Neuronal stem cell (in vitro differentiated cells): ENCODE results near the gene AOX1.

Experiments
- DNase-seq: peaks from one replicate; pipeline ENCODE4 v3.0.0-alpha.2; 2013; ENCODE audit warnings: low spot score
- H2AFZ ChIP-seq: one replicate; pipeline ENCODE4 v1.6.1; 2013; ENCODE audit warnings: mild to moderate bottlenecking, low read length, inconsistent platforms
- H2AK5ac ChIP-seq: 2 replicates; pipeline ENCODE4 v1.6.1; 2013; ENCODE audit warnings: low read depth, mild to moderate bottlenecking, inconsistent platforms, low read length, moderate library complexity, mixed read lengths
- H2BK120ac ChIP-seq: 2 replicates; pipeline ENCODE4 v1.6.1; 2013; ENCODE audit warnings: low read depth, mild to moderate bottlenecking, inconsistent platforms, low read length, moderate library complexity, mixed read lengths
- H2BK12ac ChIP-seq: one replicate; pipeline ENCODE4 v1.6.1; 2013; ENCODE audit warnings: low read length, inconsistent platforms
- H2BK15ac ChIP-seq: 2 replicates; pipeline ENCODE4 v1.6.1; 2013; ENCODE audit warnings: mild to moderate bottlenecking, low read length, inconsistent platforms, mixed read lengths
- H2BK5ac ChIP-seq: one replicate; pipeline ENCODE4 v1.6.1; 2013; ENCODE audit warnings: inconsistent platforms, mild to moderate bottlenecking, low read length, moderate library complexity
- H3K14ac ChIP-seq: one replicate; pipeline ENCODE4 v1.6.1; 2013; ENCODE audit warnings: low read length, inconsistent platforms
- H3K18ac ChIP-seq: 2 replicates; pipeline ENCODE4 v1.6.1; 2013; ENCODE audit warnings: low read length, inconsistent platforms
- H3K23ac ChIP-seq: 2 replicates; pipeline ENCODE4 v1.6.1; 2013; ENCODE audit warnings: low read depth, mild to moderate bottlenecking, mixed read lengths, low read length, inconsistent platforms; ENCODE audit not compliant: poor library complexity
- H3K27ac ChIP-seq: replicated peaks from 3 replicates; pipeline ENCODE4 v1.5.1; 2013; ENCODE audit warnings: low read length, inconsistent platforms
- H3K27me3 ChIP-seq, 3 experiments: 2 replicates each; pipeline ENCODE4 v1.6.1; 2013; ENCODE audit warnings: low read length in 3 of 3, mild to moderate bottlenecking in 2 of 3, inconsistent platforms in 1 of 3, low read depth in 1 of 3, mixed read lengths in 1 of 3, moderate library complexity in 1 of 3; ENCODE audit not compliant: control insufficient read depth in 3 of 3, insufficient read depth in 3 of 3
- H3K36me3 ChIP-seq, 2 donors: replicated peaks in 1 of 2; 2 replicates each; pipeline ENCODE4 v1.6.1; 2013; ENCODE audit warnings: low read length in 2 of 2; ENCODE audit not compliant: control insufficient read depth in 2 of 2, insufficient read depth in 2 of 2
- H3K4ac ChIP-seq: 2 replicates; pipeline ENCODE4 v1.6.1; 2013; ENCODE audit warnings: inconsistent platforms, mild to moderate bottlenecking, low read length, moderate library complexity
- H3K4me1 ChIP-seq, 2 donors: 1 replicate in 1 of 2; 2 replicates in 1 of 2; pipeline ENCODE4 v1.6.1; 2013; ENCODE audit warnings: low read length in 2 of 2, low read depth in 1 of 2; ENCODE audit not compliant: control insufficient read depth in 2 of 2, insufficient read depth in 1 of 2
- H3K4me2 ChIP-seq: one replicate; pipeline ENCODE4 v1.6.1; 2013; ENCODE audit warnings: mild to moderate bottlenecking, low read length, inconsistent platforms; ENCODE audit not compliant: insufficient read depth, poor library complexity, severe bottlenecking
- H3K4me3 ChIP-seq, 2 donors: 2 replicates each; pipeline ENCODE4 v1.5.1; 2013; ENCODE audit warnings: low read length in 2 of 2, mild to moderate bottlenecking in 2 of 2, inconsistent platforms in 1 of 2, moderate library complexity in 1 of 2
- H3K79me1 ChIP-seq: one replicate; pipeline ENCODE4 v1.6.1; 2013; ENCODE audit warnings: low read depth, mild to moderate bottlenecking, inconsistent platforms, low read length, moderate library complexity
- H3K9ac ChIP-seq: one replicate; pipeline ENCODE4 v1.6.1; 2013; ENCODE audit warnings: mild to moderate bottlenecking, low read depth, low read length, inconsistent platforms; ENCODE audit not compliant: poor library complexity
- H3K9me3 ChIP-seq, 2 donors: replicated peaks in 1 of 2; 2 replicates each; pipeline versions ENCODE3 to v1.6.1; 2013; ENCODE audit warnings: low read length in 2 of 2, mild to moderate bottlenecking in 2 of 2, inconsistent platforms in 1 of 2, low read depth in 1 of 2, mixed read lengths in 1 of 2, moderate library complexity in 1 of 2; ENCODE audit not compliant: control insufficient read depth in 2 of 2, insufficient read depth in 1 of 2
- H4K8ac ChIP-seq: one replicate; pipeline ENCODE4 v1.6.1; 2013; ENCODE audit warnings: low read depth, mild to moderate bottlenecking, inconsistent platforms, low read length, moderate library complexity
- H4K91ac ChIP-seq: one replicate; pipeline ENCODE4 v1.6.1; 2013; ENCODE audit warnings: low read length, low read depth, mild to moderate bottlenecking, inconsistent platforms; ENCODE audit not compliant: poor library complexity
- WGBS, 2 donors: extraction: QIAGEN DNeasy Blood & Tissue Kit; methylation state at CpG; one replicate each; pipeline ENCODE4 v1.1.7; 2013; ENCODE audit warnings: missing lambda C conversion rate in 2 of 2, mixed read lengths in 1 of 2; ENCODE audit not compliant: insufficient read length in 2 of 2, insufficient replicate concordance in 1 of 2; ENCODE audit errors: extremely low coverage in 2 of 2; 5-methylcytosine and 5-hydroxymethylcytosine counted together

The AOX1 gene

GRCh38 chr2:200650195-200650594 is 64.4 kb downstream of the AOX1 start:
- H2AFZ ChIP-seq = no peak overlapping the region
- no peak overlapping the region for H3K18ac ChIP-seq
- WGBS, 2 donors = no CpG with 5 or more reads among the region's 2 CpGs
- no peak overlapping the region for H2BK12ac ChIP-seq
- H4K91ac ChIP-seq = no peak overlapping the region
- H4K8ac ChIP-seq = no peak overlapping the region
- no peaks in the 10 kb centered on the region for H3K27me3 ChIP-seq
- H2BK120ac ChIP-seq = no peak overlapping the region
- no peak overlapping the region for H3K27ac ChIP-seq
- H3K14ac ChIP-seq = no peak overlapping the region
- no peaks in the 10 kb centered on the region for H3K79me1 ChIP-seq
- H2AK5ac ChIP-seq = no peak overlapping the region
- H3K23ac ChIP-seq = no peak overlapping the region
- H3K4me2 ChIP-seq = no peak overlapping the region
- H3K4ac ChIP-seq = no peak overlapping the region
- no peak overlapping the region for H2BK15ac ChIP-seq
- peaks cover 0 to 3% of the 10 kb centered on the region in 2 donors for H3K9me3 ChIP-seq
- peaks cover 0 to 6% of the 10 kb centered on the region in 2 donors for H3K4me1 ChIP-seq
- H3K4me3 ChIP-seq = no peak overlapping the region
- no peak for DNase-seq
- H2BK5ac ChIP-seq = no peak overlapping the region
- no peaks in the 10 kb centered on the region for H3K36me3 ChIP-seq
- no peak overlapping the region for H3K9ac ChIP-seq

- Histone ChIP-seq H2BK12ac (no peak overlapping the region), H3K9ac (no peak overlapping the region), H2AK5ac (no peak overlapping the region), H2BK120ac (no peak overlapping the region), H3K79me1 (no peaks in the 10 kb centered on the region), H3K4ac (no peak overlapping the region), H3K36me3 (no peaks in the 10 kb centered on the region), H2AFZ (no peak overlapping the region), H4K8ac (no peak overlapping the region), H3K14ac (no peak overlapping the region), H3K18ac (no peak overlapping the region), H4K91ac (no peak overlapping the region), H3K23ac (no peak overlapping the region), H3K4me3 (no peak overlapping the region), H3K27ac (no peak overlapping the region), H2BK5ac (no peak overlapping the region), H3K9me3 (peaks cover 0 to 3% of the 10 kb centered on the region in 2 donors), H2BK15ac (no peak overlapping the region), H3K4me2 (no peak overlapping the region), H3K27me3 (peaks cover 0 to 4% (median 0%) of the 10 kb centered on the region in 3 experiments), H3K4me1 (peaks cover 0 to 6% of the 10 kb centered on the region in 2 donors)
- WGBS, 2 donors = no CpG with 5 or more reads among the region's 1 CpG
- DNase-seq = no peak
Observed at GRCh38 chr2:200652158-200652557, 66.3 kb downstream of the AOX1 start.

- H3K4me2 ChIP-seq = no peak overlapping the region
- no peaks in the 10 kb centered on the region for H3K79me1 ChIP-seq
- no peak overlapping the region for H4K91ac ChIP-seq
- H4K8ac ChIP-seq = no peak overlapping the region
- no peak overlapping the region for H3K18ac ChIP-seq
- H2BK15ac ChIP-seq = no peak overlapping the region
- no peak overlapping the region for H3K4me3 ChIP-seq
- no peak overlapping the region for H3K27ac ChIP-seq
- H3K23ac ChIP-seq = no peak overlapping the region
- peaks cover 0 to 6% of the 10 kb centered on the region in 2 donors for H3K4me1 ChIP-seq
- no peak overlapping the region for H2BK12ac ChIP-seq
- no peak for DNase-seq
- peaks cover 0 to 3% of the 10 kb centered on the region in 2 donors for H3K9me3 ChIP-seq
- H2BK5ac ChIP-seq = no peak overlapping the region
- no peak overlapping the region for H2AFZ ChIP-seq
- H3K36me3 ChIP-seq = no peaks in the 10 kb centered on the region
- WGBS, 2 donors = no CpG with 5 or more reads among the region's 3 CpGs
- no peak overlapping the region for H2AK5ac ChIP-seq
- no peak overlapping the region for H2BK120ac ChIP-seq
- peaks cover 0 to 4% (median 0%) of the 10 kb centered on the region in 3 experiments for H3K27me3 ChIP-seq
- H3K9ac ChIP-seq = no peak overlapping the region
- no peak overlapping the region for H3K4ac ChIP-seq
- no peak overlapping the region for H3K14ac ChIP-seq
Observed at GRCh38 chr2:200653021-200653420, 67.2 kb downstream of the AOX1 start.

- H3K4me2 ChIP-seq = no peak overlapping the region
- H3K14ac ChIP-seq = no peak overlapping the region
- H3K27me3 ChIP-seq = peaks cover 0 to 4% (median 0%) of the 10 kb centered on the region in 3 experiments
- H3K27ac ChIP-seq = no peak overlapping the region
- H3K9me3 ChIP-seq = peaks cover 0 to 3% of the 10 kb centered on the region in 2 donors
- H2BK5ac ChIP-seq = no peak overlapping the region
- H3K4ac ChIP-seq = no peak overlapping the region
- no peak overlapping the region for H2BK120ac ChIP-seq
- no peak overlapping the region for H4K91ac ChIP-seq
- H3K36me3 ChIP-seq = no peaks in the 10 kb centered on the region
- H3K18ac ChIP-seq = no peak overlapping the region
- no peak overlapping the region for H2AFZ ChIP-seq
- DNase-seq = no peak
- H2BK15ac ChIP-seq = no peak overlapping the region
- H3K9ac ChIP-seq = no peak overlapping the region
- no peaks in the 10 kb centered on the region for H3K79me1 ChIP-seq
- no peak overlapping the region for H2BK12ac ChIP-seq
- no CpG with 5 or more reads among the region's 3 CpGs for WGBS, 2 donors
- H3K4me3 ChIP-seq = no peak overlapping the region
- no peak overlapping the region for H2AK5ac ChIP-seq
- no peak overlapping the region for H3K23ac ChIP-seq
- no peaks in the 10 kb centered on the region for H3K4me1 ChIP-seq
- H4K8ac ChIP-seq = no peak overlapping the region
Observed at GRCh38 chr2:200654823-200655222, 69.0 kb downstream of the AOX1 start.
